EH (cell line): ENCODE data around the gene EHD2.
"Not testable (repeated sequence)": the region's sequence is repeated elsewhere in the genome, so short reads cannot be mapped to it uniquely, and the experiment has no call there.

Experiments used
- DNase-seq: peaks from one replicate; pipeline ENCODE4 v3.0.0-alpha.2; 2015; ENCODE audit warnings: low read depth

EHD2 gene

DNA sequence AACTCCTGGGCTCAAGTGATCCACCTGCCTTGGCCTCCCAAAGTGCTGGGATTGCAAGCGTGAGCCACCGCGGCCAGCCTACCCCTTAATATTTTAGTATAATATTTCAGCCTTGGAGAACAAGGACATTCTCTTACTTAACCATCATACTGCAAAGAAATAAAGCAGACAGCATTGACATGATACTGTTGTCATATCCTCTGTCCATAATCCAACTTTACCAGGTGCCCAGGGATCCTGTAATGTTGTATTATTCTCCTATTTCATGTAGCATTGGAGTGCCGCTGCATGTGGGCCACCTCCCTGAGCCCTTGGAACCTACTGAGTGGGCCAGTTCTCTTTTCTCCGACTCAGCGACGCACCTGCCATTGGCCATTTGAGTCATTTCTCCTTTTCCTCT, 21.4 kb upstream of the EHD2 start:
- no peak for DNase-seq

DNA sequence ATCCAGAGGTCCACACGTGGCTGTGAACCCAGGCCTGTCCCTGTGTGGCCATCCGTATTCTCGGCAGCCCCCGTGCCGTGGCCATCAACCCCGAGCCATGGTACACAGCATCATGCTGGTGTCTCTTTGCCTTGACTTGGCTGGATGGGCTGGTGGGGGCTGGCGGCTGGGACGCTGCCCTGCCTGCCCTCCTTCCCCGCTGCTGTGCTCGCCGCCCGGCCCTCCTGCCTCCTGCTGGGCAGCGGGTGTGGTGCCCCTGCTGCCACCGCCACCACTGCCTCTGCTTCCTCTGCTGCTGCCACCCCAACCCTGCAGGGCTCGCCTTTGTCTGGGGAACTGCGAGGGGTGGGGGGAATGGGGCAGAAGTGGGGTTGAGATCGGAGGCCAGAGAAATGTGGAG, 19.7 kb upstream of the EHD2 start:
- DNase-seq, result no peak

DNA sequence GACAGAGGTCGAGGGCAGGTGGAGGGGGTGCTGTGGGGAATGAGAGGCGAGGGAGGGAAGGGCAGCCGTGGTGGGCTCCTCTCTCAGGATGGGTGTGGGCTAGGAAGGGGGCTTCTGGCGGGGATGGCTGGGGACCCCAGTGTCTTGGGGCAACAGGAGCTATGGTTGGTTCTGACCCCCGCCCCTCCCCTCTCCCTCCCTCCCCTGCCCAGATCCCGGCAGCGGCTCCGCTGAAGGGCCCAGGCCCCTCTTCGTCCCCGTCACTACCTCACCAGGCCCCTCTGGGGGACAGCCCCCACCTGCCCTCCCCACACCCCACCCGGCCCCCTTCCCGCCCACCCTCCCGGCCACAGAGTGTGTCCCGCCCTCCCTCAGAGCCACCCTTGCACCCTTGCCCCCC, 19.3 kb upstream of the EHD2 start:
- DNase-seq, result no peak

DNA sequence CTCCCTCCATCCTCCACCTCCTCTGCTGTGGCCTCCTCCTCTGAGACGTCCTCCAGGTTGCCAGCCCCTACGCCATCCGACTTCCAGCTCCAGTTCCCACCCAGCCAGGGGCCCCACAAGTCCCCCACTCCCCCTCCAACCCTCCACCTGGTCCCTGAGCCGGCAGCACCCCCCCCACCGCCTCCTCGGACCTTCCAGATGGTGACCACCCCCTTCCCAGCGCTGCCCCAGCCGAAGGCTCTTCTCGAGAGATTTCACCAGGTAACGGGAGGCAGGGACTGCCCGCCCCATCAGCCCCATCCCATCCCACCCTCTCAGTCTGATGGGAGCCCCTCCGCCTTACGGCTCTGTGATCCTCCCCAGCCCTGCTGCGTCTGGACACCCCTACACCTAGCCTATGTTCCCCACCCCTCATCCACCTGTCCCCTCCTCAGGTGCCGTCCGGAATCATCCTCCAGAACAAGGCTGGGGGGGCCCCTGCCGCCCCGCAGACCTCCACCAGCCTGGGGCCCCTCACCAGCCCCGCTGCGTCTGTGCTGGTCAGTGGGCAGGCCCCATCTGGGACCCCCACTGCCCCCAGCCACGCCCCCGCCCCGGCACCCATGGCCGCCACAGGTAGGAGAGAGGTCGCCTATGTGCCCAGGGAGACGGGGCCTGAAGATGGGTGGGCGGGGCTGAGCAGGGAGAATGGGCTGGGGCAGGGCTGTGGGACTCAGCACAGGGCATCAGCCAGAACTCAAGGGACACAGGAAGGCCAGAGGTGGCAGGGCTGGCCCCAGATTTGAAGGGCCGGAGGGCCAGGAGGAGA, 18.6 kb upstream of the EHD2 start:
- DNase-seq, result no peak

DNA sequence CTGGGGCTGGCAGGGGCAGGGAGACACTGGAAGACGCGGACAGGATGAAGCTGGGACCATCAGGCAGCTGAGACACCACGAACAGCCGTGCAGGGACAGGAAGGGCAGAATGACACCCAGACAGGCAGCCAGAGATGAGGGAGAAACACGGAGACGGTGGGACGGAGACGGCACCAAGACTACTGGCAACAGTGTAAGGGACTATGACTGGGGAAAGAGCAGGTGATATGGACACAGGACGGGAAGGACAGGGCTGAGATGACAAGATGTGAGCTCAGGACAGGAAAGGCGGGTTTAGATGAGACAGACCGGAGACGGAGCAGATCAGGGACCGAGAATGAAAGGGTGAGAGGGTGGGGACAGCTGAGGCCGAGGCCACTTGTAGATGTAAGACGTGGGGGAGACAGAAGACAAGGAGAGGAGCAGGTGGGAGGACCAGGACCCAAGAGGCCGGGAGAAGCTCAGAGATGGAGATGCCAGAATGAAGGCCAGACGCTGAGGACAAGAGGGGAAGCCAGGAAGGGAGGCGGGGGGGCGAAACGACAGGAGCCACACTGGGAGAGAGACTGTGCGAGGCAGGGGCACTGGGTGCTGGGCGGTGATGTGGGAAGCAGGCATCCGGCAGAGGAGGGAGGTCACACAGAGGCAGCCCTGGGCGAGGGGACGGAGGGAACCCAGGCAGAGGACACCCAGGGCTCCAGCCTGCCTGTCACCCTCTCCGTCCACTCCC, 17.5 kb upstream of the EHD2 start:
- no peak for DNase-seq

DNA sequence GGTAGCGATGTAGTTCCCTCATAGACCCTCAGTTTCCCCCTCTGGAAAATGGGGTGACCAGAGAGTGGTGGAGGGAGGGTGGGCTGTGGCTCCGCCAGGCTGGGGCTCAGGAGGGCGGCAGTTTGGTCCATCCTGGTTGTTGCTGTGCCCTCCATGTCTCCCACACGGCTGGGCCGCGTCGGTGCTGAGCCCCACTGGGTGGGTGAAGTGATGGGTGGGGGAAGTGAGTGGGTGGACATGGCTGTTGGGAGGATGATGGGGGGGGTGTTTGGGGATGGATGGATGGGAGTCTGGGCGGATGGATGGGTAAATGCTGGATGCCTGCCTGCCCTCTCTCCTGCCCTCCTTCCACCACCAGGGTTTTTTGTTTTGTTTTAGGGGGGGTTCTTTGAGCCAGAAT, 16.6 kb upstream of the EHD2 start:
- no peak for DNase-seq

DNA sequence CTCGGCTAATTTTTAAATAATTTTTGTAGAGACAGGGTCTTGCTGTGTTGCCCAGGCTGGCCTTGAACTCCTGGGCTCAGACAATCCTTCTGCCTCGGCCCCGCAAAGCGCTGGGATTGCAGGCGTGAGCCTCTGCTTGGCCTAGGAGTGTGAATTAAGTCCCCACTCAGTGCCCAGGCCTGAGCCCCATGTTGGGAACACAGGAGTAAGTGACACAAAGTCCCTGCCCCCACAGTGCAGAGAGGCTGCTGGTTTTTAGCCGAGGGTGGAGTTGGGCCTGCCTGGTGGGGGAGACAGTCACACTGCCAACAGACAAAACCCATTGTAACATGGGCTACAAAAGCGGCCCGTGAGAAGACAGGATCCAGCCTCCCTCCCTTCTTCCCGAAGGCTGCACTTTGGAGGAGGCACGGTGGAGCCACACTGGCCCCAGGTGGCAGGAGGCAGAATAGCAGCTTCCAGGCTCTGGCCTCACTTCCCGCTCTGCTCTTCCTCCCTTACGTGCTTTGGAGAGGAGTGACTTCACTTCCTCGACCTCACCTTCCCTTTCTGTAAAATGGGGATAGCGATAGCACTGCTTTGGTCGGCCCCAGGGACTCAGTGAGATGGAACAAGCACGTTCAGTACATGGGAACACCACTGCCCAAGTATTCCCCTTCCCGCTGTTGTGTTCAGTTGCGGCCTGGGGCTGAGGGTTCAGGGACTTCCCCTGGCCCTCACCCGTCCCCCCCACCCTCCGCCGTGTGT, 15.2 kb upstream of the EHD2 start:
- peak; percentile 85 for DNase-seq

DNA sequence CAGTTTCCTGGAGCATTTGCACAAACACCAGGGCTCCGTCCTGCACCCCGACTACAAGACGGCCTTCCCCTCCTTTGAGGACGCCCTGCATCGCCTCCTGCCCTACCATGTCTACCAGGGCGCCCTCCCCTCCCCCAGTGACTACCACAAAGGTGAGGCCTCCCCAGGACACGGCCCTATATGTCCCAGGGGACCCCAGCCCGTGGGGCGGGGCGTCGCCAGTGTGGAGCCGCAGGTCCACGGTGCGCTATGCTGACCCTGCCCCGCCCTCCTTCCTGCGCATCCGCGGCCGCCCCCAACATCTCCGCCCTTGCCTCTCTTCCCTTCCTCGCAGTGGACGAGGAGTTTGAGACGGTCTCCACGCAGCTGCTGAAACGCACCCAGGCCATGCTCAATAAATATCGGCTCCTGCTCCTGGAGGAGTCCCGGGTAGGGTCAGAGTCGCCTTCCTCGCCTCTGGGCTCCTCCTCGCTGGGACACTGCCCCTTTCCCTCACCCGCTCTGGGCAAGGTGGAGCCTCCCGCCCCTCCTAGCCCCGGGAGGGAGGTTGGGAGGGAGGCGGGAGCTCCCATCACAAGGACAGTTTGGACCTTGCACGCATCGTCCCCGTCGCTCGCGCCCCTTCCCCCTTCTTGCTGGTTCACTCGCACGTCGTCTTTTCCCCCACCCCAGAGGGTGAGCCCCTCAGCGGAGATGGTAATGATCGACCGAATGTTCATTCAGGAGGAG, 14.4 kb upstream of the EHD2 start:
- no peak for DNase-seq

DNA sequence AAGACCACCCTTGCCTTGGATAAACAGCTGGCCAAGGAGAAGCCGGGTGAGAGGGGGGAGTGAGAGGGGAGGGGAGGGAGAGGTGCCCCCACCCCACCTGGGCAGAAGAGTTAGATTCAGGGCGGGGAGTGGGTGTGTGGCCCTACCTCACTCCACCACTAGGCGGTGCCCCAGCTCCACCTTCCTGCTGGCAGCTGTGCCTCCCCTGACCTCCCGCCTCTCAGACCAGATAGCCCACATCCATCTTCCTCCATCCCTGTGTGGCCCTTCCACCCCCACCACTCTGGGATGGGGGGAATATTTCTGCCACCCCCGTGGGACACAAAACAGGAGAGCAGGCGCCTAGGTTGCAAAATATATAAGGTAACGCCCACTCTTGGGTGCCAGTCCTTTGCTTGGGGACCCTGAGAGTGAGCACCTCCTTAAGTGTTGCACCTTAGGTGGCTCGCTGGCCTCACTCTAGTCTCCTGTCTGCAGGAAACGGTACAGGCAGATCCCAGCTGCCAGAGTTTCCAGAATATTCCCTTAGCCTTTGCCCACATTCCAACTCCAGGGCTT, 13.8 kb upstream of the EHD2 start:
- DNase-seq, result peak; percentile 51

DNA sequence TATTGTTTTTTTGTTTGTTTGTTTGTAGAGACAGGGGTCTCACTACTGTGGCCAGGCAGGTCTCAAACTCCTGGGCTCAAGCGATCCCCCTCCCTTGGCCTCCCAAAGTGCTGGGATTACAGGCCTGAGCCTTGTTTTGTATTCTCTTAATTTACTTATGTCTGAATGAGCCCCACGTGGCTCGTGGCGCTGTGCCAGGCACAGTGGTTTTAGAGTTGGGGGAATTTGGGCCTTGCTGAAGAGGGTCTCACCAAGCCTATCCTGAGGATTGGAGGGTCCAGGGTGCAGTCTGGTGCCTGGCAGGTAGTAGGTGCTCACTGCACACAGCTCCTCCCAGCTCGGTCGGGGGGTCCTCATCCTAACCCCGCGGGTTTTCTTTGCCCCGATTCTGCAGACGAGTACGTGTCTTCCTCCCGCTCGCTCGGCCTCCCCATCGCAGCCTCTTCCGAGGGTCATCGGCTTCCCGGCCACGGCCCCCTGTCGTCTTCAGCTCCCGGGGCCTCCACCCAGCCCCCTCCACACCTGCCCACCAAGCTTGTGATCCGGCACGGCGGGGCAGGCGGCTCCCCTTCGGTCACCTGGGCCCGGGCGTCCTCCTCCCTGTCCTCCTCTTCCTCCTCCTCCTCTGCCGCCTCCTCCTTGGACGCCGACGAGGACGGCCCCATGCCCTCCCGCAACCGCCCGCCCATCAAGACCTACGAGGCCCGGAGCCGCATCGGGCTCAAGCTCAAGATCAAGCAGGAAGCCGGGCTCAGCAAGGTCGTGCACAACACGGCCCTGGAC, 12.1 kb upstream of the EHD2 start:
- DNase-seq, result no peak

DNA sequence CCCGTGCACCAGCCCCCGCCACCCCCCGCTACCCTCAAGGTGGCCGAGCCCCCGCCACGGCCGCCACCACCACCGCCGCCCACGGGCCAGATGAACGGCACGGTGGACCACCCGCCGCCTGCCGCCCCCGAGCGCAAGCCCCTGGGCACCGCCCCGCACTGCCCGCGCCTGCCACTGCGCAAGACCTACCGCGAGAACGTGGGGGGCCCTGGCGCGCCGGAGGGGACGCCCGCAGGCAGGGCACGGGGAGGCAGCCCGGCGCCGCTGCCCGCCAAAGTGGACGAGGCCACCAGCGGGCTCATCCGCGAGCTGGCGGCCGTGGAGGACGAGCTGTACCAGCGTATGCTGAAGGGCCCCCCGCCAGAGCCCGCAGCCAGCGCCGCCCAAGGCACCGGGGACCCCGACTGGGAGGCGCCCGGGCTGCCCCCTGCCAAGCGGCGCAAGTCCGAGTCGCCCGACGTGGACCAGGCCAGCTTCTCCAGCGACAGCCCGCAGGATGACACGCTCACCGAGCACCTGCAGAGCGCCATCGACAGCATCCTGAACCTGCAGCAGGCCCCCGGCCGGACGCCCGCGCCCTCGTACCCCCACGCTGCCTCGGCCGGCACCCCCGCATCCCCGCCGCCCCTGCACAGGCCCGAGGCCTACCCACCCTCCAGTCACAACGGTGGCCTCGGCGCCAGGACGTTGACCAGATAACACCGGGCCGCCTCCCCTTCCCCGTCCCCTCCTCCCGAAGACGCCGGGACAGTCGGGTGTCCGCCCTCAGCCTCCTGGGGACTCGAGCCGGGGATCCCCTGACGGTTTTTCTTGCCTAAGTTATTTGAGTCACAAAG, 11.3 kb upstream of the EHD2 start:
- no peak for DNase-seq

DNA sequence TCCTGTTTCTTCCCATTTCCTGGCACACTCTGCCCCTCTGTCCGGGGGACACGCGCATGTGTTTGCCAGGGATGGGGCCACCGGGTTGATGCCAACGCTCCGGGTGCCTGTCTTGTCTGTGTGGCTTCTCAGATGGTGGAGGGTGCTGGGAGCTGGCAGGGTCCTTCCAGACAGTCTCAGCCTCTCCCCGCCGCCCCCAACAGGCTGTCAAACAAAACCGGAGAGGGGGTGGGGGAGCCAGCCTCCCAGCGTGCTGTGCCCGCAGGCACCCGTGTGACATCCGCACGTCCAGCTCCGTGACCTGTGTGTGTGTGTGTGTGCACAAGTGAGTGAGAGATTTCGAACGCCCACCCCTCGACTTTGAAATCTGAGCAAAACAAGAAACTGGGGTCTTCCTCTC, 10.6 kb upstream of the EHD2 start:
- DNase-seq, result no peak

DNA sequence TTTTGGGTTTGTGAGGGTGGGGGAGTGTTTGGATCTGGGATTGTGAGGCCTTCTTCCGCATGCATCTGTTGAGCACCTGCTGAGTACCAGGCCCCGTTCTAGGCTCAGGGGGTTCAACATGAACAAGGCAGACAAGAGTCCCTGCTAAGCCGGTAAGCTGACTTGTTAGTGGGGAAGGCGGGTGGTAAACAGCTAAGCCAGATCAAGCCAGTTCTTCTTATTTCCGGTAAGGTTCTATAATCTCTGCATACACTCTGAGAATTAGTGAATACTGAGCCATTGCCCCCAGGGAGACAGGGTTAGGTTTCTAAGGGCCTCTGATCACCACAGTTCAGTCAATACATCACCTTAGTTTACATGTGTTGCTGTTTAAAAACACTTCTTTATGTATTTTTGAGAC, 9.9 kb upstream of the EHD2 start:
- DNase-seq, result no peak

DNA sequence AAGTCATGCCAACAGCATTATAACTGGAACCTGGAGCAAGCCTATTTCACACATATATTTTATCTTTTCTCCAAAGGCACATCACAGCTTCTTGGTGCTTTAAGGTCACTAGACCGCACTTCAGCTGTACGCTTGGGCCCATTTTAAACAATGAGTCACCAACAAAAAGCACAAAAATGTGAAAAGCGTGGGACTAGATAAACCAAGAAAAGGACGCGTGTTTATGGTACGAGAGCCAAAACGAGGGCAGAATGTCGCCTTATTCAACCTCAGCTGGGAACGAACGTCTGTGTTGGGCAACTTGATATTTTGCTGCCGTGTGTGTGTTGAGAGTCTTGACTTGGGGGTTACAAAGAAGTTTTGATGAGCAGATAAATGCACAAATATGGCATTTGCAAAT, 9.2 kb upstream of the EHD2 start:
- peak; percentile 49 for DNase-seq

DNA sequence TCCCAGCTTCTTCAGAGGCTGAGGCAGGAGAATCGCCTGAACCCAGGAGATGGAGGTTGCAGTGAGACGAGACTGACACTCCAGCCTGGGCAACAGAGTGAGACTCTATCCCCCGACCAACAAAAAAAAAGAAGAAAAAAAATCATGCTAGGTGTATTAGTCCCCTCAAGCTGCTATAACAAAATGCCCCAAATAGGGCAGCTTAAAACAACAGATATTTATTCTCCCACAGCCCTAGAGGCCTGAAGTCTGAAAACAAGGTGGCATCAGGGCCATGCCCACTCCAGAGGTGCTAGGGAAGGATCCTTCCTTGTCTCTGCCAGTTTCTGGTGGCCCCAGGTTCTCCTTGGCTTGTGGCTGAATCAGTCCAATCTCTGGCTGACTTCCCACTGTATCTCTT, 8.6 kb upstream of the EHD2 start:
- no peak for DNase-seq

DNA sequence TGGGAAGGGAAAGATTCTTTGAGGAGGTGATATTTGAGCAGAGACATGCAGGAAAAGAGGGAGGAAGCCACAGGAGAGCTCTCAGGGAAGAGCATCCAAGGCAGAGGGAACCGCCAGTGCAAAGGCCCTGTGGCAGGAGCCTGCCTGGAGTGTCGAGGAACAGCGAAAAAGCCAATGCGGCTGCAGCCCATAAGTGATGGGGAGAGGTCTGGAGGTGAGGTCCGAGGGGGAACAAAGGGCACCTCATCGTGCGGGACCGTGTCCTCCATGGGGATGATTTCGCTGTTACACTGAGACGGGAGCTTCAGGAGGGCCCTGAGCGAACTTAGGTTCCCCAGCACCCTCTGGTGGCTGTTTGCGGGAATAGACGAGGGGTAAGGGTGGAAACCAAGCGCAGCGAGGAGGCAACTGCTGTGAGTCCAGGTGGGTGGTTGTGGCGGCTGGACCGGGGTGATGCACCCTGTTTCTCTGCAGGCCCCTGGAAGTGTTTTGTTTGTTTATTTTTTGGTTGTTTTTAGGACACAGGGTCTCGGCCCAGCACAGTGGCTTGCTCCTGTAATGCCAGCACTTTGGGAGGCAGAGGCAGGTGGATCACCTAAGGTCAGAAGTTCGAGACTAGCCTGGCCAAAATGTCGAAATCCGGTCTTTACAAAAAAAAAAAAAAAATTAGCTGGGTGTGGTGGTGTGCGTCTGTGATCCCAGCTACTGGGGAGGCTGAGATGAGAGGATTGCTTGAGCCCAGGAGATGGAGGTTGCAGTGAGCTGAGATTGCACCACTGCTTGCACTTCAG, 5.9 kb upstream of the EHD2 start:
- DNase-seq, result peak; percentile 75

DNA sequence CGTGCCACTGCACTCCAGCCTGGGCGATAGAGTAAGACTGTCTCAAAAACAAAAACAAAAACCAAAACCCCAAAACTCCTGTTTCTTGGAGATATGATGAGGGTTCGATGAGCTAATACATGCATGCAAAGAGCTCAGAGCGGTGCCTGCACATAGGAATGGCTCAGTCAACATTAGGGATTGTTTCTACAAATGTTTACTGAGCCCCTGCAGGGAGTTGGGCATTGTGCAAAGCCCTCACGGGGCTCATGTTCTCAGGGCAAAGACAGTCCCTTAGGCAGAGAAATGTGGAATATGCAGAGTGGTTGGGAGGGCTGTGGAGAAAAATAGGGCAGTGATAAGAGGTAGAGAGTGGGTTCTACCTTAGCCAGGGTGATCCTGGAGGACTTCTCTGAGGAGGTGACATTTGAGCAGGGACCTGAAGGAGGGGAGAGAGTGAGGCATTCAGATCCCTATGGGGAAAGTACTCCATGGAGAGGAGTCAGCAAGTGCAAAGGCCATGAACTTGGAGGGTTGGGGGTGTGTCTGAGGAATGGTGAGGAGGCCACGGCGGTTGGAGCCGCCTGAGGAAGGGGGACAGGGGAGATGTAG, 1.5 kb upstream of the EHD2 start:
- DNase-seq, result no peak

DNA sequence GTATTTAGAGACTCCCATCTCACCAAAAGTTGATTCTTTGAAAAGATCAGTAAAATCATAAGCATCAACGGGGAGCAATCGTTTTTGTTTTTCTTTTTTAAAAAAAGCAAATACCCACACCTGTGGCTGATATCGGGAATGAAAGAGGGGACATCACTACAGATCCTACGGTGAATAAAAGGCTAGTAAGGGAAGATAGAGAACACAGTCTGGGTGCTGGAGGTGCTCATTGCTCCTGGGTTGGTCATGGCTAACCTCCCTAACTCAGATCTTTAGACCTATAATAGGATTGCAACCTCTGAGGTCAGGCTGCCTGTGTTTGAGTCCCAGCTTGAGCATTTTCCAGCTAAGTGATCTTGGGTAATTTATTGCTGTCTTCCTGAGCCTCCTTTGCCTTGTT, 1.1 kb downstream of the EHD2 start:
- no peak for DNase-seq

DNA sequence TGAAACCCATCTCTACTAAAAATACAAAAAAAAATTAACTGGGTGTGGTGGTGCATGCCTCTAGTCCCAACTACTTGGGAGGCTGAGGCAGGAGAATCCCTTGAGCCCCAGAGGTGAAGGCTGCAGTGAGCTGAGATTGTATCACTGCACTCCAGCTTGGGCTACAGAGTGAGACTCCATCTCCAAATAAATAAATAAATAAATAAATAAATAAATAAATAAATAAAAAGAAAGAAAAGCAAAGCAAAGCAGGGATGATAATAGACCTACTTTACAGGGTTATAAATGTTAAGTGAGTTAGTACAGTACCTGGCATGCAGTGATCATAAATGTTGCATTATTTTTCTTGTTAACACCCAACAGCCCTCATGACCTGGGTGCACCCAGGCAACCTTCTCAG, 1.6 kb downstream of the EHD2 start:
- DNase-seq, result not testable (repeated sequence)
